Calu3 (cell line): Measurements from ENCODE around the gene ARL5A. TPM values are rescaled to one million over a fixed set of nuclear protein-coding genes. Genes with fewer than 3 reads are reported as not detected.
A peak's percentile ranks its signal among the peaks of the same experiment; 100 is the strongest.

Source experiments
- BruUV-seq: library from RNA; stranded (reverse); fragments of 400-500 nt; replicated peaks from 2 replicates; lab custom pipeline; 2021; lab: Mats Ljungman, UMichigan
- CTCF ChIA-PET: fragments of 300-600 bp; sonication (Branson Sonifier 250); formaldehyde crosslinking; loops from one replicate; lab custom pipeline; 2022; ENCODE audit warnings: antibody characterized with exemption; lab: Charles Lee
- DNase-seq: peaks from one replicate; pipeline ENCODE4 v3.0.0; 2022
- H3K27ac Mint-ChIP-seq: one replicate; pipeline ENCODE4 v1.8.0; 2022; ENCODE audit warnings: mixed read lengths; ENCODE audit not compliant: unreplicated experiment
- H3K27me3 Mint-ChIP-seq: one replicate; pipeline ENCODE4 v1.8.0; 2022; ENCODE audit warnings: mixed read lengths; ENCODE audit not compliant: unreplicated experiment
- H3K36me3 Mint-ChIP-seq: one replicate; pipeline ENCODE4 v1.8.0; 2022; ENCODE audit warnings: mild to moderate bottlenecking, moderate library complexity, mixed read lengths; ENCODE audit not compliant: insufficient read depth, unreplicated experiment
- H3K4me1 Mint-ChIP-seq: one replicate; pipeline ENCODE4 v1.8.0; 2022; ENCODE audit warnings: mild to moderate bottlenecking, low read depth, mixed read lengths; ENCODE audit not compliant: unreplicated experiment
- H3K4me3 Mint-ChIP-seq: one replicate; pipeline ENCODE4 v1.8.0; 2022; ENCODE audit warnings: mild to moderate bottlenecking, low read depth, moderate library complexity, mixed read lengths; ENCODE audit not compliant: unreplicated experiment
- H3K9me3 Mint-ChIP-seq: one replicate; pipeline ENCODE4 v1.8.0; 2022; ENCODE audit warnings: low read depth, mixed read lengths; ENCODE audit not compliant: unreplicated experiment
- intact Hi-C: fragments of 100-400 bp; cut with micrococcal nuclease; formaldehyde crosslinking; loops from one replicate; pipeline ENCODE4 v1.10.0; 2022; ENCODE audit not compliant: unreplicated experiment
- total RNA-seq: library from RNA; stranded (reverse); gene quantifications from 2 replicates; pipeline ENCODE4 v1.2.3, GENCODE V29; 2022
- TF ChIP-seq, protein P1 (sequence below): fragments of 200-600 bp; IDR thresholded peaks from one replicate; pipeline ENCODE4 v1.8.0; 2022; ENCODE audit warnings: antibody characterized with exemption; ENCODE audit not compliant: unreplicated experiment

The ARL5A gene
- total RNA-seq, 1 experiment from 2014 or later: 53.7 TPM

DNA sequence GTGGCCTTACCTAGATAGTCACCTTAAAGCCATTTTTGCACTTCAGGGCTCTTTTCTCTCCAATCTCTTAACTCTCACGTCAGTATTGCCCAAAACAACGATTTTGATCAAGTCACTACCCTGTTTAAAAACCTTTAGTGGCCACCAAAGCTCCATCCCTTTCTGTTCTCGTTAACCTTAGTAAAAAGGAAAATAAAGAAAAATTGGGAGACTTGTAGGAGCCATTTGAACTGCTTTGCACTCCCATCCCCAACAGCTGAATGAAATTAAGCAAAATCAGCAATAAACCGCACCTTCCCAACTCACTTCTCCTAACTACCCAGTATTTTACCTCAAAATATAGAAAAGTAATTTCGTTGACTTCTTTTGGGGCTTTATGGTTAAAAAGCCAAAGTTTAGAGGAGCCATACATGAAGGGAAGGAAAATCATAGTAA lies 686 bp upstream of the ARL5A start:
- TF ChIP-seq, protein P1, sequence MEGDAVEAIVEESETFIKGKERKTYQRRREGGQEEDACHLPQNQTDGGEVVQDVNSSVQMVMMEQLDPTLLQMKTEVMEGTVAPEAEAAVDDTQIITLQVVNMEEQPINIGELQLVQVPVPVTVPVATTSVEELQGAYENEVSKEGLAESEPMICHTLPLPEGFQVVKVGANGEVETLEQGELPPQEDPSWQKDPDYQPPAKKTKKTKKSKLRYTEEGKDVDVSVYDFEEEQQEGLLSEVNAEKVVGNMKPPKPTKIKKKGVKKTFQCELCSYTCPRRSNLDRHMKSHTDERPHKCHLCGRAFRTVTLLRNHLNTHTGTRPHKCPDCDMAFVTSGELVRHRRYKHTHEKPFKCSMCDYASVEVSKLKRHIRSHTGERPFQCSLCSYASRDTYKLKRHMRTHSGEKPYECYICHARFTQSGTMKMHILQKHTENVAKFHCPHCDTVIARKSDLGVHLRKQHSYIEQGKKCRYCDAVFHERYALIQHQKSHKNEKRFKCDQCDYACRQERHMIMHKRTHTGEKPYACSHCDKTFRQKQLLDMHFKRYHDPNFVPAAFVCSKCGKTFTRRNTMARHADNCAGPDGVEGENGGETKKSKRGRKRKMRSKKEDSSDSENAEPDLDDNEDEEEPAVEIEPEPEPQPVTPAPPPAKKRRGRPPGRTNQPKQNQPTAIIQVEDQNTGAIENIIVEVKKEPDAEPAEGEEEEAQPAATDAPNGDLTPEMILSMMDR: no peak
- H3K9me3 Mint-ChIP-seq: no peaks in the 10 kb centered on the region
- peak overlapping the region; percentile 97 for H3K4me3 Mint-ChIP-seq
- CTCF ChIA-PET: no interaction called here
- peaks cover 30% of the 10 kb centered on the region for H3K4me1 Mint-ChIP-seq
- BruUV-seq: no TSS peak
- H3K36me3 Mint-ChIP-seq: peaks cover 23% of the 10 kb centered on the region
- H3K27ac Mint-ChIP-seq: peak overlapping the region; percentile 98
- intact Hi-C loops: loop anchor here (5.0 kb wide), 1 partner anchor 173 kb away; no protein-coding TSS in a partner anchor
- no peaks in the 10 kb centered on the region for H3K27me3 Mint-ChIP-seq
- no peak for DNase-seq

DNA sequence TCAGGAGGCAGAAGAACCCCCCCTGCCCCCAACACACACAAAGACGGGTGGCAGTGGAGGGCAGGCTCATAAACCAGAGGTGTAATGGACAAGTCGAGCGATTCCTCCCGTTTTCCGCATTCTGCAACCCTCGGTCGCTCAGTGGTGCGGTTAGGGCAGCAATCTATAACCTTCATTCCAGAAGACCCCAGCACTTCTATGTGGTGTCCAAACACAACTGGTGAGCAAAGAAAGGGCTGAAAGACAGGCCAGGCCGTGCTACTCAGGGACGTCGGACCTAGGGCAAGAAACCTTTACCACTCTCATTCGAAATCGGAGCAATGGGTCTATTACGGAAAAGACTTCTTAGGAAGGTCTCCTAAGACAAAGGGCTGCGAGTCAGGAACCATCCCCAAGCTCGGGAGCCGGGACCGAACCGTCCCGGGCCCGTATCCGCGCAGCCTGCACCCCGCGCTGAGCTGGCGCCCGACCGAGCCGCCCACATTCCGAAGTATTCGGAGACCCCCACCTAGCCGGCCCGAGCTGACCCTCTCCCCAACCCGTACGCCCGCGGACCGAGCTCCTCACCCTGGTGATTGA lies 568 bp downstream of the ARL5A start:
- no TSS peak for BruUV-seq
- CTCF ChIA-PET: interaction anchor here (0.7 to 0.8 kb wide), 2 partner anchors 8 to 64 kb away, joined by 3 read pairs; no protein-coding TSS in a partner anchor
- intact Hi-C loops: loop anchor here (5.0 kb wide), 1 partner anchor 175 kb away; no protein-coding TSS in a partner anchor

DNA sequence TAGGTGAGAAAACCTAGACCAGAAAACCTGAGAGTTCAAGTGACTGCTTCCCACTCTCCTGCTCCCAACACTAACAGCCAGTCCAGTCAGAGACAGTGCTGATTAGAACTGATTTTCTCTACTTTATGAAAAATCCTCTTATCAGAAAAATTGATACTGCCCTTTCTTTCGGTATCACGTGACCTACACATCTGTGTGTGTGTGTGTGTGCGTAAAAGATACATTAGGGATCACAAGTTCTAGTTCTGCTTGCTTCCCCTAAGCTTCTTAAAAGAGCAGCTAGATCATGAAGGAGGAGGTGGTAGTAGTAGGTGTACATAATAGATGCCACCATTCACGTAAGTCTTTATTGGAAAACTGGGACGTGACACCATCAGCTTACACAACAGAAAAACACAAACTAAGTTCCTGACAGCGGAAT lies 1.5 kb downstream of the ARL5A start:
- Mint-ChIP-seq H3K36me3 (peaks cover 23% of the 10 kb centered on the region), H3K4me3 (peak overlapping the region; percentile 97), H3K27ac (no peak overlapping the region), H3K4me1 (peaks cover 46% of the 10 kb centered on the region), H3K27me3 (no peaks in the 10 kb centered on the region), H3K9me3 (no peaks in the 10 kb centered on the region)
- CTCF ChIA-PET: interaction anchor here (0.6 to 1.0 kb wide), 3 partner anchors 14 to 561 kb away, joined by 3 read pairs; no protein-coding TSS in a partner anchor
- intact Hi-C loops: loop anchor here (5.0 kb wide), 1 partner anchor 176 kb away; no protein-coding TSS in a partner anchor
- no TSS peak for BruUV-seq
- DNase-seq: no peak
- TF ChIP-seq, protein P1: no peak

More for the DNA sequence above, 568 bp downstream of the ARL5A start:
- TF ChIP-seq, protein P1: no peak
- Mint-ChIP-seq H3K4me1 (peaks cover 42% of the 10 kb centered on the region), H3K27ac (peak overlapping the region; percentile 98), H3K9me3 (no peaks in the 10 kb centered on the region), H3K4me3 (peak overlapping the region; percentile 97), H3K27me3 (no peaks in the 10 kb centered on the region), H3K36me3 (peaks cover 23% of the 10 kb centered on the region)
- peak; percentile 9 for DNase-seq

DNA sequence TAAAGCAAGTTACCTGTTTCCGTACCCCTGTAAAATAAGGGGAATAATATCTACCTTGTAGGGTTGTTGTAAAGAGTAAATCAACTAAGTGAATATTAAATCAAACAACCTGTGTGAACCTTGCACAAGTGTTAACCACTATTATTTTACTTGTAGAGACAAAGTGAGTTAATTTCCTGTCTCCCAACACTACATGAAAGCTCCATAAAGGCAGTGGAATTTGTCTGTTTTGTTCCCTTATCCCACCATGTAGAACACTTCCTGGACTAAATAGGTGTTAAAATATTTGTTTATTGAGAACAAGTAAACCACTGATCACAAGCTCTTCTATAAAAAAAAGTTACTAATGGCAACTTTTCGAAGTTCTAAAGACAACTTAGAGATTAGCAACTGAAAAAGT lies 3.3 kb downstream of the ARL5A start:
- no peak overlapping the region for H3K4me3 Mint-ChIP-seq
- CTCF ChIA-PET: interaction anchor here (0.7 kb wide), 1 partner anchor 675 kb away, joined by 7 read pairs; no protein-coding TSS in a partner anchor
- H3K4me1 Mint-ChIP-seq: peaks cover 46% of the 10 kb centered on the region
- TF ChIP-seq, protein P1: no peak
- DNase-seq: no peak
- H3K27ac Mint-ChIP-seq: no peak overlapping the region
- peaks cover 23% of the 10 kb centered on the region for H3K36me3 Mint-ChIP-seq
- H3K9me3 Mint-ChIP-seq: no peaks in the 10 kb centered on the region
- no peaks in the 10 kb centered on the region for H3K27me3 Mint-ChIP-seq
- intact Hi-C loops: loop anchor here (5.0 kb wide), 1 partner anchor 177 kb away; no protein-coding TSS in a partner anchor
- no TSS peak for BruUV-seq
